MCF 10A (cell line): ENCODE measurements around the gene PER2. TPM values are rescaled to one million over a fixed set of nuclear protein-coding genes. Genes with fewer than 3 reads are reported as not detected.
A peak's percentile ranks its signal among the peaks of the same experiment; 100 is the strongest.

Experiments used
- BruUV-seq: library from RNA; stranded (reverse); fragments of 400-500 nt; replicated peaks from 2 replicates; lab custom pipeline; 2021; lab: Mats Ljungman, UMichigan
- CTCF ChIA-PET: fragments of 300-600 bp; sonication (Branson Sonifier 250); formaldehyde crosslinking; extraction: SDS; loops from one replicate; lab custom pipeline; 2021; ENCODE audit warnings: antibody characterized with exemption, inconsistent platforms; lab: Yijun Ruan, JAX
- POLR2A ChIA-PET: fragments of 300-600, 350-650 bp; sonication (Branson Sonifier 250); formaldehyde crosslinking; extraction: SDS; loops from one replicate; lab custom pipeline; 2020; ENCODE audit warnings: antibody characterized with exemption, inconsistent platforms; lab: Yijun Ruan, JAX
- DNase-seq: peaks from one replicate; pipeline ENCODE4 v3.0.0-alpha.2; 2018; ENCODE audit not compliant: unreplicated experiment
- H3K27ac Mint-ChIP-seq: one replicate; pipeline ENCODE4 v1.8.0; 2022; ENCODE audit warnings: mild to moderate bottlenecking, low read depth, mixed read lengths; ENCODE audit not compliant: unreplicated experiment
- H3K27me3 Mint-ChIP-seq: one replicate; pipeline ENCODE4 v1.8.0; 2022; ENCODE audit warnings: mixed read lengths; ENCODE audit not compliant: insufficient read depth, unreplicated experiment
- H3K36me3 Mint-ChIP-seq: one replicate; pipeline ENCODE4 v1.8.0; 2022; ENCODE audit warnings: mild to moderate bottlenecking, moderate library complexity, mixed read lengths; ENCODE audit not compliant: insufficient read depth, unreplicated experiment
- H3K4me1 Mint-ChIP-seq: one replicate; pipeline ENCODE4 v1.8.0; 2022; ENCODE audit warnings: mixed read lengths; ENCODE audit not compliant: insufficient read depth, unreplicated experiment
- H3K4me3 Mint-ChIP-seq: one replicate; pipeline ENCODE4 v1.8.0; 2022; ENCODE audit warnings: mild to moderate bottlenecking, moderate library complexity, mixed read lengths; ENCODE audit not compliant: unreplicated experiment
- H3K9me3 Mint-ChIP-seq: one replicate; pipeline ENCODE4 v1.8.0; 2022; ENCODE audit warnings: mixed read lengths; ENCODE audit not compliant: unreplicated experiment
- CTCF ChIP-seq: fragments of 200-600 bp; IDR thresholded peaks from one replicate; pipeline ENCODE4 v1.8.0; 2022; ENCODE audit warnings: antibody characterized with exemption, mild to moderate bottlenecking; ENCODE audit not compliant: unreplicated experiment
- intact Hi-C: fragments of 100-400 bp; cut with micrococcal nuclease; formaldehyde crosslinking; loops from 2 replicates; pipeline ENCODE4 v1.14.1; 2022
- total RNA-seq: library from RNA; stranded (reverse); gene quantifications from 2 replicates; pipeline ENCODE4 v1.2.3, GENCODE V29; 2022

PER2 gene
- total RNA-seq, 1 experiment from 2014 or later, result 8.9 TPM

GRCh38 chr2:238247841-238248453 is 40.5 kb downstream of the PER2 start:
- POLR2A ChIA-PET, result no interaction called here
- no peaks in the 10 kb centered on the region for H3K27me3 Mint-ChIP-seq
- no peaks in the 10 kb centered on the region for H3K9me3 Mint-ChIP-seq
- TF ChIP-seq CTCF, result no peak
- H3K36me3 Mint-ChIP-seq, result peaks cover 55% of the 10 kb centered on the region
- intact Hi-C loops, result no loop called here
- H3K4me1 Mint-ChIP-seq, result peaks cover 13% of the 10 kb centered on the region
- CTCF ChIA-PET, result interaction anchor here (0.6 to 2.6 kb wide), 3 partner anchors 8 to 861 kb away, joined by 3 to 10 read pairs (median 9); no protein-coding TSS in a partner anchor
- DNase-seq, result no peak
- H3K27ac Mint-ChIP-seq, result no peak overlapping the region
- no peak overlapping the region for H3K4me3 Mint-ChIP-seq
- BruUV-seq, result no TSS peak

- intact Hi-C loops, result no loop called here
- Mint-ChIP-seq H3K36me3 (peaks cover 55% of the 10 kb centered on the region), H3K27me3 (no peaks in the 10 kb centered on the region), H3K9me3 (no peaks in the 10 kb centered on the region), H3K4me1 (peaks cover 13% of the 10 kb centered on the region), H3K27ac (no peak overlapping the region), H3K4me3 (no peak overlapping the region)
- peak; percentile 62 for DNase-seq
- TF ChIP-seq CTCF, result no peak
- BruUV-seq, result no TSS peak
- POLR2A ChIA-PET, result no interaction called here
- CTCF ChIA-PET, result interaction anchor here (0.6 to 2.4 kb wide), 3 partner anchors 8 to 861 kb away, joined by 3 to 9 read pairs (median 3); no protein-coding TSS in a partner anchor
Measured at GRCh38 chr2:238247002-238247822, 41.2 kb downstream of the PER2 start.

GRCh38 chr2:238244151-238244550 is 44.3 kb downstream of the PER2 start:
- H3K27ac Mint-ChIP-seq, result no peak overlapping the region
- no peak for DNase-seq
- H3K27me3 Mint-ChIP-seq, result no peaks in the 10 kb centered on the region
- no peak overlapping the region for H3K4me3 Mint-ChIP-seq
- TF ChIP-seq CTCF, result no peak
- H3K4me1 Mint-ChIP-seq, result peaks cover 17% of the 10 kb centered on the region
- H3K36me3 Mint-ChIP-seq, result peaks cover 35% of the 10 kb centered on the region
- no peaks in the 10 kb centered on the region for H3K9me3 Mint-ChIP-seq
- BruUV-seq, result TSS peak; percentile 14
- intact Hi-C loops, result no loop called here
- POLR2A ChIA-PET, result interaction anchor here (0.6 kb wide), 2 partner anchors 8 to 182 kb away, joined by 3 to 4 read pairs; no protein-coding TSS in a partner anchor
- CTCF ChIA-PET, result interaction anchor here (0.6 to 1.8 kb wide), 5 partner anchors 11 to 386 kb away, joined by 3 to 5 read pairs (median 3); no protein-coding TSS in a partner anchor
